ENCODE measurements around the gene EPHA7.

GRCh38 chr6:93388070-93388469 is 31.3 kb downstream of the EPHA7 start:
- TF ChIP-seq RFX5 (IDR thresholded peaks at IDR 0.05; ENCODE audit: low read depth, low read length) (no peak), CEBPB (IDR thresholded peaks at IDR 0.05; ENCODE audit: low read depth, low read length) (no peak), CTCF (conservative IDR thresholded peaks at IDR 0.05; ENCODE audit: low read depth, low read length) (no peak), SMC3 (IDR thresholded peaks at IDR 0.05; ENCODE audit: low read depth, low read length) (no peak)
